Measurements from ENCODE around the gene TDRD12.
"Not testable (repeated sequence)": the region's sequence is repeated elsewhere in the genome, so short reads cannot be mapped to it uniquely, and the experiment has no call there.

TDRD12 gene

DNA sequence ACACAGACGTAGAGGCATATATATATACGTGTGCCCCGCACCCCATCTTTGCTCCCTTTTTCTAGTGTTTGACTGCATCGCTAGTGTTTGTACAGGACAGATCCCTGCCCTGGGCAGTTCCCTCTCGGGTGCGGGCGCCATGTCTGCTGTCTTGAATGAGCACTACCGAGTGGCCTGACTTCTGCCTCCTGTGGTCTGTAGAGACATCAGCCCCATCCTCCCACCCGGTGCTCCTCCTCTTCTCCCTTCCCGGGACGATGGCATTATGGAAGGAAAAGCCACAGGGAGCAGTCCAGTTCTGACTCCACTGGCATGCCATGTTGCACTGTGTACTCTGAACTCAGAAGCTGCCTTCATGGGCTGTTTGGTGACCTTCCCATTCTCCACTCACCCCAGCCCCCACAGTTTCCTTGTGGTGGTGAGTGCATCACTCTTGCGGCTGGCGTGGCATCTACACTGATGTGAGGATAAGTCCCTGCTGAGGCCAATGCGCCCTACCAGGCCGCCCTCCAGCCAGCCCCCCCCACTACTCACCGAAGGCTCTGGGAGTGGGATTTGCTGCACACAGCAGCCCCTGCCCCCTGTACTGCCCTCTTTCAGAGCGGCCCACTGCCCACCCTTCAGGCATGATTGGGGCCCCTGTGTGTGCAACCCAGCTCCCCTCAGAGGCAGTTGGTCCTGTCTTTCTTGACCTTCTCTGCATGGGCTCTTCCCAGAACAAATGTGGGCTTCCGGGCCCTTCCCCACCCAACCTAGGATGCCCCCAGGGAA, 25.2 kb downstream of the TDRD12 start:
- Histone ChIP-seq H3K36me3 (no peaks in the 10 kb centered on the region), H3K9me3 (ENCODE audit: severe bottlenecking) (no peaks in the 10 kb centered on the region), H3K27me3 (ENCODE audit: insufficient read depth, low read depth, severe bottlenecking) (no peaks in the 10 kb centered on the region), H3K4me3 (ENCODE audit: low read depth, low read length) (no peak overlapping the region), H3K27ac (no peak overlapping the region)
- DNase-seq, result no peak
- TF ChIP-seq, protein P1, sequence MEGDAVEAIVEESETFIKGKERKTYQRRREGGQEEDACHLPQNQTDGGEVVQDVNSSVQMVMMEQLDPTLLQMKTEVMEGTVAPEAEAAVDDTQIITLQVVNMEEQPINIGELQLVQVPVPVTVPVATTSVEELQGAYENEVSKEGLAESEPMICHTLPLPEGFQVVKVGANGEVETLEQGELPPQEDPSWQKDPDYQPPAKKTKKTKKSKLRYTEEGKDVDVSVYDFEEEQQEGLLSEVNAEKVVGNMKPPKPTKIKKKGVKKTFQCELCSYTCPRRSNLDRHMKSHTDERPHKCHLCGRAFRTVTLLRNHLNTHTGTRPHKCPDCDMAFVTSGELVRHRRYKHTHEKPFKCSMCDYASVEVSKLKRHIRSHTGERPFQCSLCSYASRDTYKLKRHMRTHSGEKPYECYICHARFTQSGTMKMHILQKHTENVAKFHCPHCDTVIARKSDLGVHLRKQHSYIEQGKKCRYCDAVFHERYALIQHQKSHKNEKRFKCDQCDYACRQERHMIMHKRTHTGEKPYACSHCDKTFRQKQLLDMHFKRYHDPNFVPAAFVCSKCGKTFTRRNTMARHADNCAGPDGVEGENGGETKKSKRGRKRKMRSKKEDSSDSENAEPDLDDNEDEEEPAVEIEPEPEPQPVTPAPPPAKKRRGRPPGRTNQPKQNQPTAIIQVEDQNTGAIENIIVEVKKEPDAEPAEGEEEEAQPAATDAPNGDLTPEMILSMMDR (IDR thresholded peaks at IDR 0.05; ENCODE audit: low read depth, low read length), result no peak

DNA sequence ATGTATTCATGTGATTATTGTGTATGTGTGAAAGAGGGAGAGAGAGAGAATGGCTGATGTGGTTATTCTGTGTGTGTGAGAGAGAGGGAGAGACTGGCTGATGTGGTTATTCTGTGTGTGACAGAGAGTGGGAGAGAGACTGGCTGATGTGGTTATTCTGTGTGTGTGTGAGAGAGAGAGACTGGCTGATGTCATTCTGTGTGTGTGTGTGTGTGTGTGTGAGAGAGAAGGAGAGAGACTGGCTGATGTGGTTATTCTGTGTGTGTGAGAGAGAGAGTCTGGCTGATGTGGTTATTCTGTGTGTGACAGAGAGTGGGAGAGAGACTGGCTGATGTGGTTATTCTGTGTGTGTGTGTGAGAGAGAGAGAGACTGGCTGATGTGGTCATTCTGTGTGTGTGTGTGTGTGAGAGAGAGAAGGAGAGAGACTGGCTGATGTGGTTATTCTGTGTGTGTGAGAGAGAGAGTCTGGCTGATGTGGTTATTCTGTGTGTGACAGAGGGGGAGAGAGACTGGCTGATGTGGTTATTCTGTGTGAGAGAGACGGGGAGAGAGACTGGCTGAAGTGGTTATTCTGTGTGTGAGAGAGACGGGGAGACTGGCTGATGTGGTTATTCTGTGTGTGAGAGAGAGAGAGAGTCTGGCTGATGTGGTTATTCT, 26.2 kb downstream of the TDRD12 start:
- not testable (repeated sequence) for H3K27me3 ChIP-seq (ENCODE audit: insufficient read depth, low read depth, severe bottlenecking); H3K9me3 ChIP-seq (ENCODE audit: severe bottlenecking); DNase-seq; H3K36me3 ChIP-seq; H3K4me3 ChIP-seq (ENCODE audit: low read depth, low read length); H3K27ac ChIP-seq

DNA sequence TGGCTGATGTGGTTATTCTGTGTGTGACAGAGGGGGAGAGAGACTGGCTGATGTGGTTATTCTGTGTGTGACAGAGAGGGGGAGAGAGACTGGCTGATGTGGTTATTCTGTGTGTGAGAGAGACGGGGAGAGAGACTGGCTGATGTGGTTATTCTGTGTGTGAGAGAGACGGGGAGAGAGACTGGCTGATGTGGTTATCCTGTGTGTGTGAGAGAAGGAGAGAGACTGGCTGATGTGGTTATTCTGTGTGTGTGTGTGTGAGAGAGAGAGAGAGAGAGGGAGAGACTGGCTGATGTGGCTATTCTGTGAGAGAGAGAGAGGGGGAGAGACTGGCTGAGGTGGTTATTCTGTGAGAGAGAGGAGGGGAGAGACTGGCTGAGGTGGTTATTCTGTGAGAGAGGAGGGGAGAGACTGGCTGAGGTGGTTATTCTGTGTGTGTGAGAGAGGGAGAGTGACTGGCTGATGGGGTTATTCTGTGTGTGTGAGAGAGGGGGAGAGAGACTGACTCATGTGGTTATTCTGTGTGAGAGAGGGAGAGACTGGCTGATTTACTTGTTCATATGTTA, 27.1 kb downstream of the TDRD12 start:
- H3K36me3 ChIP-seq; H3K27ac ChIP-seq; H3K27me3 ChIP-seq (ENCODE audit: insufficient read depth, low read depth, severe bottlenecking); H3K4me3 ChIP-seq (ENCODE audit: low read depth, low read length); H3K9me3 ChIP-seq (ENCODE audit: severe bottlenecking); DNase-seq: not testable (repeated sequence)

DNA sequence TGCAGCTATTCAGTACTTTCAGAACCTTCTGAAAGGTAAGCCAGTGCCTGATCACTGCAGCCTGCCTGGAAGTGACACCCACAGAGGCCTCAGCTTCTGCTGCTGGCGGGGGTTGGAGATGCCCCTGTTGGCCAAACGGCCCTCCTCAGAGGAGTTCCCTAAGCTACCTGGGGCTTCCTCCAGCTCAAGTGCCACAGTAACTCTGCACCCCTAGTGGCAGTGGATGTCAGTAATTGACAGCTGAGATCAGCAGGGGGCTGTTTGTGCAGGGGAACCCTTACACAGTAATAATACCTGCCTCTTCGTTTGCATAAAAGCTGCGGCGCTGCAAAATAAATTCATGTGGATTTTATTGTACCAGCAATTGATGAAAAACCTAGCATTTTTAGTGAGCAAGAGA, 28.9 kb downstream of the TDRD12 start:
- Histone ChIP-seq H3K36me3 (no peaks in the 10 kb centered on the region), H3K27me3 (ENCODE audit: insufficient read depth, low read depth, severe bottlenecking) (no peaks in the 10 kb centered on the region), H3K9me3 (ENCODE audit: severe bottlenecking) (no peaks in the 10 kb centered on the region), H3K27ac (no peak overlapping the region), H3K4me3 (ENCODE audit: low read depth, low read length) (no peak overlapping the region)
- DNase-seq, result peak; percentile 43
- TF ChIP-seq, protein P1 (IDR thresholded peaks at IDR 0.05; ENCODE audit: low read depth, low read length), result peak; percentile 57

DNA sequence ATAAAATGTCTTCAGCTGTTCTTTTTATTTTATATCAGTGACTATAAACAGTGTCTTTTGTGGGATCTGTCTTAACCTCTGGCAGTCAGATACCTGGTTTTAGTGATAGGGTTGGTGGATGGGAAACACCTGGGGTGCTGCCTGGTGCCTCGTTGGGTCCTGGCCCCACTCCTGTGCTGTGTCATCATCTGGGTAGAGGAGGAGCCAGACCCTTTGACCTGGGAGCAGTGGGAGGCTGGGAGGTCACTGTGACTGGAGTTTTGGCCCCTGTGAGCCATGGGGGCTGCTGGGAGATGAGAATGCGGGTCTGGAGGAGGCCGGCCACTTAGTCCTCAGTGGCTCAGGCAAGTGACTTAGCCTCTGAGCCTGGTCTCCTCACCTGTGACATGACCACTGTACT, 29.4 kb downstream of the TDRD12 start:
- Histone ChIP-seq H3K36me3 (no peaks in the 10 kb centered on the region), H3K27ac (no peak overlapping the region), H3K27me3 (ENCODE audit: insufficient read depth, low read depth, severe bottlenecking) (no peaks in the 10 kb centered on the region), H3K9me3 (ENCODE audit: severe bottlenecking) (no peaks in the 10 kb centered on the region), H3K4me3 (ENCODE audit: low read depth, low read length) (no peak overlapping the region)
- DNase-seq, result no peak
- TF ChIP-seq, protein P1 (IDR thresholded peaks at IDR 0.05; ENCODE audit: low read depth, low read length), result no peak

DNA sequence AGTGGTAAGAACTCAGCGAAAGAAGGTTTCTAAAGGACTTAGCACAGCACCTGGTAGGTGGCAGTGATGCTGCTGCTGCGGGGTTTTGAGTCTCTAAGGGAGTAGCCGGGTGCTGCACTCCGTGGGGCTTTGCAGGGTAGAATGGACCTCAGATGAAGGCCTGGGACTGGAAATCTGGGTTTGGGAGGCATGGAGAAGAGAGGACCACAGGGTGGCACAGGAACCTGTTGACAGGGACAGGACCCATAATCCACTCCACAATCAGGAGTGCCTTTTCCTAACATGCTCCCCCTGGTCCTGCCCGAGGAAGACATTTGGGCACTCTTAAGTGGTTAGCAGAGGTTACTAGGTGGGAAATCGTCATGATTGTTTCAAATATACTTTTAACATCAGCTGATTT, 29.8 kb downstream of the TDRD12 start:
- Histone ChIP-seq H3K27me3 (ENCODE audit: insufficient read depth, low read depth, severe bottlenecking) (no peaks in the 10 kb centered on the region), H3K4me3 (ENCODE audit: low read depth, low read length) (no peak overlapping the region), H3K36me3 (no peaks in the 10 kb centered on the region), H3K9me3 (ENCODE audit: severe bottlenecking) (no peaks in the 10 kb centered on the region), H3K27ac (no peak overlapping the region)
- no peak for DNase-seq
- TF ChIP-seq, protein P1 (IDR thresholded peaks at IDR 0.05; ENCODE audit: low read depth, low read length), result no peak

Measured in WERI-Rb-1 (cell line).